Left lung (tissue), 14 donors: ENCODE data around the gene RNF166. TPM values are rescaled to one million over a fixed set of nuclear protein-coding genes. Genes with fewer than 3 reads are reported as not detected.

Experiments
- ATAC-seq: fragments of 200-7000 bp; cut with Tn5 transposase; one replicate; pipeline ENCODE4 v1.9.1; 2020; ENCODE audit warnings: moderate library complexity
- DNase-seq, 4 donors: peaks; one replicate each; pipeline ENCODE4 v3.0.0-alpha.2; 2013 to 2020
- H3K27ac ChIP-seq, 2 donors: fragments of 200-600 bp; sonication (generic) in 1 of 2; one replicate each; pipeline versions ENCODE4 v1.5.0 to v1.8.0; 2020 to 2021
- H3K27me3 ChIP-seq, 2 donors: fragments of 200-600 bp; sonication (generic) in 1 of 2; one replicate each; pipeline versions ENCODE4 v1.5.0 to v1.8.0; 2020 to 2021
- H3K36me3 ChIP-seq, 2 donors: fragments of 200-600 bp; sonication (generic) in 1 of 2; one replicate each; pipeline versions ENCODE4 v1.5.0 to v1.8.0; 2020 to 2021
- H3K4me1 ChIP-seq, 2 donors: fragments of 200-600 bp; one replicate each; pipeline ENCODE4 v1.8.0; 2021
- H3K4me3 ChIP-seq, 2 donors: fragments of 200-600 bp; sonication (generic) in 1 of 2; one replicate each; pipeline versions ENCODE4 v1.5.0 to v1.8.0; 2020 to 2021; ENCODE audit warnings: mild to moderate bottlenecking in 1 of 2
- H3K9me3 ChIP-seq, 2 donors: fragments of 200-600 bp; sonication (generic) in 1 of 2; one replicate each; pipeline versions ENCODE4 v1.5.0 to v1.8.0; 2020 to 2021
- CTCF ChIP-seq, 2 donors: fragments of 200-600 bp; sonication (generic) in 1 of 2; IDR thresholded peaks; one replicate each; pipeline versions ENCODE4 v1.5.0 to v1.8.0; 2021; ENCODE audit warnings: antibody characterized with exemption in 2 of 2
- intact Hi-C, 2 donors: fragments of 100-400 bp; cut with DNase I; formaldehyde crosslinking; loops; one replicate each; pipeline versions ENCODE4 v1.11.2 to v1.14.2; 2022
- long read RNA-seq, 12 donors: library from polyadenylated mRNA in 2 of 12; unstranded in 2 of 12; transcript quantifications; one replicate each; pipeline ENCODE4 v2.0.0 and lab custom pipeline, GENCODE V29; 2019 to 2026
- polyA plus RNA-seq, 6 donors: library from polyadenylated mRNA; unstranded; fragments of 120-200 nt; gene quantifications; one replicate each; pipeline ENCODE4 v1.2.1, GENCODE V29; 2013; ENCODE audit not compliant: insufficient read length in 6 of 6
- total RNA-seq, 2 donors: library from RNA; stranded (reverse); fragmentation: NEBNext Ultra II Directional; extraction: Animal tissue kit (Norgen Biotek cat#: 25700); gene quantifications; one replicate each; pipeline ENCODE4 v1.2.1, GENCODE V29; 2021
- donor health status: DM: no; HTN: yes; CAD: no.
- donor health status: DM: no; HTN: no; CAD: no.

RNF166 gene
- total RNA-seq (10 to 100 TPM; 28.4 to 54.0 TPM), polyA plus RNA-seq (10 to 100 TPM; 14.8 to 24.5 (median 15.4) TPM)
- long read RNA-seq, donor 1, partial matches to known transcripts: 0 of 2 reads
- long read RNA-seq, donor 1, other reads (novel, unspliced or antisense): 0 of 2 reads
- long read RNA-seq, donor 2, partial matches to known transcripts: 12 of 13 reads
- long read RNA-seq, donor 2, other reads (novel, unspliced or antisense): 0 of 13 reads
- long read RNA-seq, donor 3, transcript RNF166-201 (6 exons, 1,883 nt): major isoform, 10 of 13 reads
- long read RNA-seq, donor 3, partial matches to known transcripts: 0 of 13 reads
- long read RNA-seq, donor 3, other reads (novel, unspliced or antisense): 0 of 13 reads
- long read RNA-seq, donor 4, transcript RNF166-201 (6 exons, 1,883 nt): major isoform, 7 of 11 reads
- long read RNA-seq, donor 4, partial matches to known transcripts: 0 of 11 reads
- long read RNA-seq, donor 4, other reads (novel, unspliced or antisense): 4 of 11 reads
- long read RNA-seq, donor 5, partial matches to known transcripts: 11 of 14 reads
- long read RNA-seq, donor 5, other reads (novel, unspliced or antisense): 0 of 14 reads
- long read RNA-seq, donor 6, partial matches to known transcripts: 0 of 4 reads
- long read RNA-seq, donor 6, other reads (novel, unspliced or antisense): 0 of 4 reads
- long read RNA-seq, donor 7, partial matches to known transcripts: 0 of 2 reads
- long read RNA-seq, donor 7, other reads (novel, unspliced or antisense): 0 of 2 reads
- long read RNA-seq, donor 8, partial matches to known transcripts: 0 of 3 reads
- long read RNA-seq, donor 8, other reads (novel, unspliced or antisense): 0 of 3 reads
- long read RNA-seq, donor 9: 0 reads
- long read RNA-seq, donor 10, transcript RNF166-201 (6 exons, 1,883 nt): major isoform, 13 of 26 reads
- long read RNA-seq, donor 10, partial matches to known transcripts: 3 of 26 reads
- long read RNA-seq, donor 10, other reads (novel, unspliced or antisense): 10 of 26 reads
- long read RNA-seq, donor 11: 0 reads
- long read RNA-seq, donor 12, partial matches to known transcripts: 0 of 2 reads
- long read RNA-seq, donor 12, other reads (novel, unspliced or antisense): 0 of 2 reads

- TF ChIP-seq CTCF (IDR thresholded peaks at IDR 0.05): no peak
- H3K36me3 ChIP-seq: peaks cover 0 to 9% of the 10 kb centered on the region in 2 donors
- intact Hi-C loops: no loop called here
- peak within 1 kb of the TSS; percentile 92 to 93 for H3K4me3 ChIP-seq
- peaks cover 35 to 59% of the 10 kb centered on the region in 2 donors for H3K4me1 ChIP-seq
- H3K9me3 ChIP-seq: no peaks in the 10 kb centered on the region
- peak within 1 kb of the TSS; percentile 86 to 91 for H3K27ac ChIP-seq
- H3K27me3 ChIP-seq: no peaks in the 10 kb centered on the region
- peak; percentile 86 for ATAC-seq
- DNase-seq: peak; percentile 88 to 97 (median 93)
Measured at GRCh38 chr16:88706229-88706964, at the start of gene RNF166, which contains the start of gene CTU2. Gene RNF166 (minus strand): TSS chr16:88706408. CDS start chr16:88706325, 83 bp downstream. Gene CTU2 (plus strand): TSS chr16:88706503. CDS start chr16:88706531, 28 bp downstream.

GRCh38 chr16:88754912-88755744 is 48.9 kb upstream of the RNF166 start:
- ATAC-seq (peak; percentile 11), DNase-seq (no peak)
- Histone ChIP-seq H3K4me1 (peaks cover 10 to 42% of the 10 kb centered on the region in 2 donors), H3K27me3 (no peaks in the 10 kb centered on the region), H3K36me3 (peaks cover 0 to 13% of the 10 kb centered on the region in 2 donors), H3K27ac (no peak overlapping the region), H3K4me3 (no peak overlapping the region), H3K9me3 (no peaks in the 10 kb centered on the region)
- intact Hi-C loops: no loop called here
- TF ChIP-seq CTCF (IDR thresholded peaks at IDR 0.05): peak in 1 of 2 donors; percentile 46

- TF ChIP-seq CTCF (IDR thresholded peaks at IDR 0.05): no peak
- H3K9me3 ChIP-seq: no peaks in the 10 kb centered on the region
- intact Hi-C loops: no loop called here
- H3K4me1 ChIP-seq: peaks cover 5 to 34% of the 10 kb centered on the region in 2 donors
- peaks cover 0 to 16% of the 10 kb centered on the region in 2 donors for H3K36me3 ChIP-seq
- no peaks in the 10 kb centered on the region for H3K27me3 ChIP-seq
- no peak overlapping the region for H3K4me3 ChIP-seq
- no peak overlapping the region for H3K27ac ChIP-seq
- ATAC-seq: no peak
- no peak for DNase-seq
Measured at GRCh38 chr16:88754109-88754911, 48.1 kb upstream of the RNF166 start.

GRCh38 chr16:88753602-88754001 is 47.4 kb upstream of the RNF166 start:
- intact Hi-C loops: no loop called here
- H3K4me1 ChIP-seq: peaks cover 0 to 26% of the 10 kb centered on the region in 2 donors
- TF ChIP-seq CTCF (IDR thresholded peaks at IDR 0.05): no peak
- H3K9me3 ChIP-seq: no peaks in the 10 kb centered on the region
- ATAC-seq: no peak
- no peak overlapping the region for H3K27ac ChIP-seq
- no peak for DNase-seq
- H3K4me3 ChIP-seq: no peak overlapping the region
- peaks cover 0 to 18% of the 10 kb centered on the region in 2 donors for H3K36me3 ChIP-seq
- no peaks in the 10 kb centered on the region for H3K27me3 ChIP-seq
